Measurements from ENCODE around the gene STK10.

The STK10 gene

GRCh38 chr5:172077664-172078425 lies 110.2 kb downstream of the STK10 start:
- Histone ChIP-seq H3K4me3 (no peak overlapping the region), H3K27ac (peak overlapping the region in 6 of 21 experiments; percentile 2 to 63 (median 24))

- H3K27ac ChIP-seq = peak overlapping the region in 12 of 21 experiments; percentile 2 to 63 (median 34)
- no peak overlapping the region for H3K4me3 ChIP-seq
Observed at GRCh38 chr5:172076761-172077244, 111.2 kb downstream of the STK10 start.

- Histone ChIP-seq H3K27ac (no peak overlapping the region), H3K4me3 (no peak overlapping the region)
Observed at GRCh38 chr5:172075656-172076055, 112.4 kb downstream of the STK10 start.

- H3K27ac ChIP-seq = no peak overlapping the region
Observed at GRCh38 chr5:172074896-172075295, 113.1 kb downstream of the STK10 start.

GRCh38 chr5:172071309-172071875 lies 116.6 kb downstream of the STK10 start:
- H3K4me3 ChIP-seq = no peak overlapping the region
- no peak overlapping the region for H3K27ac ChIP-seq

More at GRCh38 chr5:172074896-172075295, 113.1 kb downstream of the STK10 start:
- H3K4me3 ChIP-seq = no peak overlapping the region

GRCh38 chr5:172065431-172066065 lies 122.5 kb downstream of the STK10 start:
- Histone ChIP-seq H3K27ac (peak overlapping the region in 6 of 21 experiments; percentile 5 to 81 (median 66)), H3K4me3 (no peak overlapping the region)

- Histone ChIP-seq H3K27ac (no peak overlapping the region), H3K4me3 (no peak overlapping the region)
Observed at GRCh38 chr5:172064766-172065165, 123.3 kb downstream of the STK10 start.

GRCh38 chr5:172064358-172064757 lies 123.7 kb downstream of the STK10 start:
- no peak overlapping the region for H3K4me3 ChIP-seq

GRCh38 chr5:172063463-172064235 lies 124.4 kb downstream of the STK10 start:
- Histone ChIP-seq H3K4me3 (no peak overlapping the region), H3K27ac (no peak overlapping the region)

More at GRCh38 chr5:172064358-172064757, 123.7 kb downstream of the STK10 start:
- no peak overlapping the region for H3K27ac ChIP-seq

GRCh38 chr5:172059661-172060100 lies 128.3 kb downstream of the STK10 start:
- no peak overlapping the region for H3K27ac ChIP-seq
- no peak overlapping the region for H3K4me3 ChIP-seq

GRCh38 chr5:172058088-172058487 lies 129.9 kb downstream of the STK10 start:
- H3K4me3 ChIP-seq = no peak overlapping the region
- no peak overlapping the region for H3K27ac ChIP-seq

GRCh38 chr5:172055996-172056395 lies 132.0 kb downstream of the STK10 start:
- Histone ChIP-seq H3K27ac (no peak overlapping the region), H3K4me3 (no peak overlapping the region)

GRCh38 chr5:172055421-172055820 lies 132.6 kb downstream of the STK10 start:
- Histone ChIP-seq H3K4me3 (no peak overlapping the region), H3K27ac (no peak overlapping the region)

- no peak overlapping the region for H3K4me3 ChIP-seq
- no peak overlapping the region for H3K27ac ChIP-seq
Observed at GRCh38 chr5:172054611-172055153, 133.3 kb downstream of the STK10 start.

- Histone ChIP-seq H3K4me3 (no peak overlapping the region), H3K27ac (peak overlapping the region in 4 of 21 experiments; percentile 5 to 47 (median 19))
Observed at GRCh38 chr5:172052450-172053236, 135.4 kb downstream of the STK10 start.

GRCh38 chr5:172051643-172052339 lies 136.2 kb downstream of the STK10 start:
- H3K4me3 ChIP-seq = no peak overlapping the region
- H3K27ac ChIP-seq = peak overlapping the region in 4 of 21 experiments; percentile 5 to 47 (median 19)

- Histone ChIP-seq H3K4me3 (no peak overlapping the region), H3K27ac (no peak overlapping the region)
Observed at GRCh38 chr5:172050080-172050479, 137.9 kb downstream of the STK10 start.

GRCh38 chr5:172049226-172049796 lies 138.7 kb downstream of the STK10 start:
- no peak overlapping the region for H3K4me3 ChIP-seq
- H3K27ac ChIP-seq = no peak overlapping the region
